Activated CD4-positive, alpha-beta T cell treated with anti-CD3 and anti-CD28 coated beads, Interleukin-2, amount 50 U/mL, for 4 hours (primary cell): ENCODE measurements around the gene DUOX2.
"Not testable (repeated sequence)": the region's sequence is repeated elsewhere in the genome, so short reads cannot be mapped to it uniquely, and the experiment has no call there.

Experiments
- DNase-seq, 2 experiments: peaks; one replicate each; pipeline ENCODE4 v3.0.0-alpha.2; 2020

DUOX2 gene

GRCh38 chr15:45058690-45059675 lies 55.0 kb downstream of the DUOX2 start:
- not testable (repeated sequence) for DNase-seq

GRCh38 chr15:45052676-45053075 lies 61.3 kb downstream of the DUOX2 start:
- DNase-seq = not testable (repeated sequence)

- no peak for DNase-seq
Observed at GRCh38 chr15:45050587-45050986, 63.4 kb downstream of the DUOX2 start.

- DNase-seq = no peak
Observed at GRCh38 chr15:45048794-45049631, 65.0 kb downstream of the DUOX2 start.

DNA sequence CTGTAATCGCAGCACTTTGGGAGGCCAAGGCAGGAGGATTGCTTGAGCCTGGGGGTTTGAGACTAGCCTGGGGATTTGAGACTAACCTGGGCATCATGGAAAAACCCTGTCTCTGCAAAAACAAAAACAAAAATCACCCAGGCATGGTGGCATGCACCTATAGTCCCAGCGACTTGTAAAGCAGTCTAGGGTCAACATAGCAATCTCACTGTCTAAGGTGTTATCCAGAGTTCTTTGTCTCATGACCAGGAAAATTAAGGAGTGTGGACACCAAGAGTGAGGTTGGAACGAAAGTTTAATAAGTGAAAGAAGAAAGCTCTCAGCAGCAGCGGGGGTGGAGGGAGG lies 65.6 kb downstream of the DUOX2 start:
- not testable (repeated sequence) for DNase-seq

- not testable (repeated sequence) for DNase-seq
Observed at GRCh38 chr15:45044270-45044669, 69.7 kb downstream of the DUOX2 start.

DNA sequence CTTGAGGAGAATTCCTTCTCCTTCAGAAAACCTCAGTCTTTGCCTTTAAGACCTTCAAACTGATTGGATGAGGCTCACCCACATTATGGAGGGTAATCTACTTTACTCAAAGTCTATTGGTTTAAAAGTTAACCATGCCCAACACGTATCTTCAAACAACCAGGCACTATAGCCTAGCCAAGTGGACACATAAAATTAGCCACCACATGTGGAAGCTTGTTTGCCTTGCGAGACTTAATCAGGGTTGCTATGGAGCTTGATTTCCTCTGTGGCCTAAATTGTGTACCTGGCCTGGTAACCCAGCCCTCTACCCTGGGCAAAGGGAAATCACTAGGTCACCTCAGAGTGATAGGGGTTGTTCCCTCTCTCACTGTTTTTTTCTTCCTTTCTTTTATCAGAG lies 71.1 kb downstream of the DUOX2 start:
- not testable (repeated sequence) for DNase-seq
